Measurements from ENCODE around the gene CACNA1I. TPM values are rescaled to one million over a fixed set of nuclear protein-coding genes. Genes with fewer than 3 reads are reported as not detected.

Gene CACNA1I
- total and polyA plus RNA-seq, 2 donors (not counting 3 experiments of a cell fraction or from before 2014, with no cell fraction given): not detected

GRCh38 chr22:39674536-39674935 is 104.0 kb downstream of the CACNA1I start:
- Histone ChIP-seq H2AFZ (ENCODE audit: low read depth, low read length) (no peak overlapping the region), H3K4me1 (ENCODE audit: control insufficient read depth, extremely low read depth, insufficient read depth, low read length) (no peaks in the 10 kb centered on the region), H3K9ac (replicated peaks; ENCODE audit: extremely low read depth, insufficient read depth, low read length) (no peak overlapping the region), H3K4me3 (replicated peaks in 1 of 3; ENCODE audit: insufficient read depth in 1 of 3, low read depth in 1 of 3, low read length in 3 of 3) (no peak overlapping the region), H3K9me1 (replicated peaks; ENCODE audit: control insufficient read depth, extremely low read depth, insufficient read depth, low read length) (no peaks in the 10 kb centered on the region), H3K27me3 (ENCODE audit: control insufficient read depth in 2 of 2, insufficient read depth in 2 of 2, low read length in 2 of 2) (no peaks in the 10 kb centered on the region), H3K36me3 (ENCODE audit: control insufficient read depth in 2 of 2, extremely low read depth in 1 of 2, insufficient read depth in 2 of 2, low read length in 2 of 2) (no peaks in the 10 kb centered on the region), H3K9me3 (replicated peaks; ENCODE audit: control insufficient read depth, insufficient read depth, low read length) (no peaks in the 10 kb centered on the region), H4K20me1 (replicated peaks; ENCODE audit: control insufficient read depth, extremely low read depth, insufficient read depth, low read length) (no peaks in the 10 kb centered on the region), H3K4me2 (ENCODE audit: insufficient read depth, low read length) (no peak overlapping the region), H3K79me2 (ENCODE audit: control insufficient read depth, insufficient read depth, low read length) (no peaks in the 10 kb centered on the region), H3K27ac (ENCODE audit: insufficient read depth, low read depth, low read length) (no peak overlapping the region)
- FAIRE-seq: no peak
- dilution Hi-C loops (cut with MboI; ENCODE audit: extremely low pct_ligation_motif_present, low sequenced_read_pairs) (no loop called here), intact Hi-C loops (cut with micrococcal nuclease) (no loop called here)
- ChIA-PET POLR2A (no interaction called here), CTCF (no interaction called here)
- no TSS peak for BruUV-seq (replicated peaks)
- no peak for DNase-seq (ENCODE audit: low read depth, low spot score)
- no peak for TF ChIP-seq EZH2 (IDR thresholded peaks at IDR 0.05; ENCODE audit: borderline replicate concordance, low read depth, low read length, severe bottlenecking)
- TF ChIP-seq MYC (IDR thresholded peaks at IDR 0.05; ENCODE audit: low read depth, low read length): no peak
- TF ChIP-seq POLR2A (IDR thresholded peaks at IDR 0.05; ENCODE audit: low read depth, low read length): no peak
- TF ChIP-seq POLR2AphosphoS5 (IDR thresholded peaks at IDR 0.05; ENCODE audit: insufficient read depth, low read depth, low read length): no peak
- TF ChIP-seq, protein P1, sequence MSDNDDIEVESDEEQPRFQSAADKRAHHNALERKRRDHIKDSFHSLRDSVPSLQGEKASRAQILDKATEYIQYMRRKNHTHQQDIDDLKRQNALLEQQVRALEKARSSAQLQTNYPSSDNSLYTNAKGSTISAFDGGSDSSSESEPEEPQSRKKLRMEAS (IDR thresholded peaks at IDR 0.05; ENCODE audit: insufficient read depth, insufficient read length): no peak
- no peak for TF ChIP-seq GATA2 (IDR thresholded peaks at IDR 0.05; ENCODE audit: insufficient read depth, insufficient read length, low read depth, low read length)

DNA sequence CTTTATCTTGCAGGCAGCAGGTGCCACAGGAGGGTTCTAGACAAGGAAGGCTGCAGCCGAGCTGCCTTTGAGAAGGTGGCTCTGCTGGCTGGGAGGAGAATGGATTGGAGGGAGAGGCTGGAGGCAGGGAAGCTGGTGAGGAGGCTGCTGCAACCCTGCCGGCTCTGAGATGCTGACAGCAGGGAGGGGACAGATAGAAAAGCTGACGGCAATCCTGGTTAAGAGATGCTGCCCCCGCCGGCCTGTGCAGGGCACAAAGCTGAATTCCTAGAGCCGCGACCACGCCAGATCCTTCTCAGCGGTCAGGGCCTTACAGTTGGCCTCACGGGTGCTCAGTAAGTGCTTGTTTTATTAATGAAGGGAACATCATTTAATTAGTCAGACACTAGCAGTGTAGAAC is 105.4 kb downstream of the CACNA1I start:
- Histone ChIP-seq H4K20me1 (replicated peaks; ENCODE audit: control insufficient read depth, extremely low read depth, insufficient read depth, low read length) (no peaks in the 10 kb centered on the region), H3K9ac (replicated peaks; ENCODE audit: extremely low read depth, insufficient read depth, low read length) (no peak overlapping the region), H3K4me3 (replicated peaks in 1 of 3; ENCODE audit: insufficient read depth in 1 of 3, low read depth in 1 of 3, low read length in 3 of 3) (no peak overlapping the region), H3K9me1 (replicated peaks; ENCODE audit: control insufficient read depth, extremely low read depth, insufficient read depth, low read length) (no peaks in the 10 kb centered on the region), H2AFZ (ENCODE audit: low read depth, low read length) (no peak overlapping the region), H3K4me2 (ENCODE audit: insufficient read depth, low read length) (no peak overlapping the region), H3K9me3 (replicated peaks; ENCODE audit: control insufficient read depth, insufficient read depth, low read length) (no peaks in the 10 kb centered on the region), H3K4me1 (ENCODE audit: control insufficient read depth, extremely low read depth, insufficient read depth, low read length) (no peaks in the 10 kb centered on the region), H3K27me3 (ENCODE audit: control insufficient read depth in 2 of 2, insufficient read depth in 2 of 2, low read length in 2 of 2) (no peaks in the 10 kb centered on the region), H3K79me2 (ENCODE audit: control insufficient read depth, insufficient read depth, low read length) (no peaks in the 10 kb centered on the region), H3K36me3 (ENCODE audit: control insufficient read depth in 2 of 2, extremely low read depth in 1 of 2, insufficient read depth in 2 of 2, low read length in 2 of 2) (no peaks in the 10 kb centered on the region), H3K27ac (ENCODE audit: insufficient read depth, low read depth, low read length) (no peak overlapping the region)
- no peak for DNase-seq (ENCODE audit: low read depth, low spot score)
- BruUV-seq (replicated peaks): no TSS peak
- intact Hi-C loops (cut with micrococcal nuclease) (no loop called here), dilution Hi-C loops (cut with MboI; ENCODE audit: extremely low pct_ligation_motif_present, low sequenced_read_pairs) (no loop called here)
- ChIA-PET CTCF (interaction anchor here (1.6 kb wide), 1 partner anchor 11 kb away, joined by 5 read pairs; no protein-coding TSS in a partner anchor), POLR2A (no interaction called here)
- no peak for FAIRE-seq
- TF ChIP-seq CTCF (IDR thresholded peaks at IDR 0.05; ENCODE audit: extremely low read depth in 1 of 2, insufficient read depth in 1 of 2, low read depth in 1 of 2, low read length in 2 of 2) (no peak), MYC (IDR thresholded peaks at IDR 0.05; ENCODE audit: low read depth, low read length) (no peak), POLR2A (IDR thresholded peaks at IDR 0.05; ENCODE audit: low read depth, low read length) (no peak), POLR2AphosphoS5 (IDR thresholded peaks at IDR 0.05; ENCODE audit: insufficient read depth, low read depth, low read length) (no peak), FOS (IDR thresholded peaks at IDR 0.05; ENCODE audit: borderline replicate concordance, insufficient read depth, low read length) (no peak), JUN (IDR thresholded peaks at IDR 0.05; ENCODE audit: borderline replicate concordance, insufficient read depth, insufficient read length, low read depth) (no peak), GATA2 (IDR thresholded peaks at IDR 0.05; ENCODE audit: insufficient read depth, insufficient read length, low read depth, low read length) (no peak), EZH2 (IDR thresholded peaks at IDR 0.05; ENCODE audit: borderline replicate concordance, low read depth, low read length, severe bottlenecking) (no peak)
- TF ChIP-seq, protein P1 (IDR thresholded peaks at IDR 0.05; ENCODE audit: insufficient read depth, insufficient read length): no peak
